Measurements from ENCODE around the gene CFAP206. TPM values are rescaled to one million over a fixed set of nuclear protein-coding genes. Genes with fewer than 3 reads are reported as not detected.

CFAP206 gene
- total RNA-seq, 1 experiment from 2014 or later: 0.54 TPM

- RAD21 ChIA-PET (ENCODE audit: low non-redundant PET in 1 of 2, low total read pairs in 2 of 2, uncharacterized antibody in 2 of 2, unreplicated experiment in 2 of 2): interaction anchor here in 1 of 2 experiments (0.6 kb wide), 1 partner anchor 95 kb away, joined by 4 read pairs; no protein-coding TSS in a partner anchor
- Histone ChIP-seq H3K27ac (ENCODE audit: low read depth, low read length) (peak overlapping the region; percentile 90), H3K36me3 (ENCODE audit: control insufficient read depth in 1 of 2, insufficient read depth in 2 of 2, low read length in 2 of 2) (no peaks in the 10 kb centered on the region), H4K20me1 (ENCODE audit: insufficient read depth) (no peaks in the 10 kb centered on the region), H3K9me2 (ENCODE audit: insufficient read depth) (no peaks in the 10 kb centered on the region), H3K4me3 (replicated peaks in 1 of 2; ENCODE audit: low read depth in 1 of 2, low read length in 2 of 2) (peak overlapping the region; percentile 26 to 56), H2AFZ (ENCODE audit: low read depth, low read length, poor library complexity, severe bottlenecking) (no peak overlapping the region), H3K79me2 (ENCODE audit: insufficient read depth, low read length) (peaks cover 42% of the 10 kb centered on the region), H3K4me1 (ENCODE audit: control insufficient read depth in 1 of 2, insufficient read depth in 2 of 2, low read length in 2 of 2) (peaks cover 31 to 57% of the 10 kb centered on the region in 2 experiments), H3K9me3 (ENCODE audit: control insufficient read depth in 1 of 2, insufficient read depth in 1 of 2, low read depth in 1 of 2, low read length in 2 of 2) (no peaks in the 10 kb centered on the region), H3K27me3 (ENCODE audit: insufficient read depth, low read length) (no peaks in the 10 kb centered on the region), H3K4me2 (ENCODE audit: low read length) (peak overlapping the region; percentile 87), H3K9ac (ENCODE audit: low read length) (peak overlapping the region; percentile 72)
- CTCF ChIA-PET: no interaction called here
- peak; percentile 85 for DNase-seq (ENCODE audit: low read depth, low spot score)
- ATAC-seq: peak; percentile 59
- TF ChIP-seq CBX3 (IDR thresholded peaks at IDR 0.05; ENCODE audit: low read depth) (peak; percentile 91), ELF1 (IDR thresholded peaks at IDR 0.05; ENCODE audit: borderline replicate concordance, low read depth) (no peak; the same call in 1 of the 2 replicates), EGR1 (IDR thresholded peaks at IDR 0.05; ENCODE audit: low read depth) (no peak), CEBPB (IDR thresholded peaks at IDR 0.05; ENCODE audit: low read depth) (no peak; the same call in 1 of the 2 replicates), POLR2A (IDR thresholded peaks at IDR 0.05; ENCODE audit: borderline replicate concordance, extremely low read depth, insufficient read depth, insufficient read length) (no peak), EZH2phosphoT487 (IDR thresholded peaks at IDR 0.05; ENCODE audit: borderline replicate concordance) (no peak), ZNF274 (IDR thresholded peaks at IDR 0.05; ENCODE audit: low read depth, low read length) (no peak), ZFX (IDR thresholded peaks at IDR 0.05) (no peak), SRF (IDR thresholded peaks at IDR 0.05; ENCODE audit: low read depth) (peak; percentile 12; the same call in 1 of the 2 replicates), EZH2 (IDR thresholded peaks at IDR 0.05) (no peak), POLR2AphosphoS5 (IDR thresholded peaks at IDR 0.05; ENCODE audit: low read depth, low read length) (peak; percentile 43; the same call in 1 of the 2 replicates), JUND (IDR thresholded peaks at IDR 0.05) (peak; percentile 92), YY1 (IDR thresholded peaks at IDR 0.05; ENCODE audit: extremely low read depth, insufficient replicate concordance, low read depth, low read length) (no peak), FOSL1 (IDR thresholded peaks at IDR 0.05; ENCODE audit: low read depth) (peak; percentile 95), TCF7L2 (IDR thresholded peaks at IDR 0.05; ENCODE audit: borderline replicate concordance, extremely low read depth, insufficient read depth, insufficient read length) (no peak), SIN3A (IDR thresholded peaks at IDR 0.05; ENCODE audit: low read depth) (peak; percentile 25; the same call in 1 of the 2 replicates), SP1 (IDR thresholded peaks at IDR 0.05; ENCODE audit: low read depth) (peak; percentile 86)
- TF ChIP-seq, protein P1, sequence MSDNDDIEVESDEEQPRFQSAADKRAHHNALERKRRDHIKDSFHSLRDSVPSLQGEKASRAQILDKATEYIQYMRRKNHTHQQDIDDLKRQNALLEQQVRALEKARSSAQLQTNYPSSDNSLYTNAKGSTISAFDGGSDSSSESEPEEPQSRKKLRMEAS (IDR thresholded peaks at IDR 0.05): peak; percentile 68
- TF ChIP-seq, protein P2, sequence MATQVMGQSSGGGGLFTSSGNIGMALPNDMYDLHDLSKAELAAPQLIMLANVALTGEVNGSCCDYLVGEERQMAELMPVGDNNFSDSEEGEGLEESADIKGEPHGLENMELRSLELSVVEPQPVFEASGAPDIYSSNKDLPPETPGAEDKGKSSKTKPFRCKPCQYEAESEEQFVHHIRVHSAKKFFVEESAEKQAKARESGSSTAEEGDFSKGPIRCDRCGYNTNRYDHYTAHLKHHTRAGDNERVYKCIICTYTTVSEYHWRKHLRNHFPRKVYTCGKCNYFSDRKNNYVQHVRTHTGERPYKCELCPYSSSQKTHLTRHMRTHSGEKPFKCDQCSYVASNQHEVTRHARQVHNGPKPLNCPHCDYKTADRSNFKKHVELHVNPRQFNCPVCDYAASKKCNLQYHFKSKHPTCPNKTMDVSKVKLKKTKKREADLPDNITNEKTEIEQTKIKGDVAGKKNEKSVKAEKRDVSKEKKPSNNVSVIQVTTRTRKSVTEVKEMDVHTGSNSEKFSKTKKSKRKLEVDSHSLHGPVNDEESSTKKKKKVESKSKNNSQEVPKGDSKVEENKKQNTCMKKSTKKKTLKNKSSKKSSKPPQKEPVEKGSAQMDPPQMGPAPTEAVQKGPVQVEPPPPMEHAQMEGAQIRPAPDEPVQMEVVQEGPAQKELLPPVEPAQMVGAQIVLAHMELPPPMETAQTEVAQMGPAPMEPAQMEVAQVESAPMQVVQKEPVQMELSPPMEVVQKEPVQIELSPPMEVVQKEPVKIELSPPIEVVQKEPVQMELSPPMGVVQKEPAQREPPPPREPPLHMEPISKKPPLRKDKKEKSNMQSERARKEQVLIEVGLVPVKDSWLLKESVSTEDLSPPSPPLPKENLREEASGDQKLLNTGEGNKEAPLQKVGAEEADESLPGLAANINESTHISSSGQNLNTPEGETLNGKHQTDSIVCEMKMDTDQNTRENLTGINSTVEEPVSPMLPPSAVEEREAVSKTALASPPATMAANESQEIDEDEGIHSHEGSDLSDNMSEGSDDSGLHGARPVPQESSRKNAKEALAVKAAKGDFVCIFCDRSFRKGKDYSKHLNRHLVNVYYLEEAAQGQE (IDR thresholded peaks at IDR 0.05; ENCODE audit: low read depth): no peak
- TF ChIP-seq, protein P3, sequence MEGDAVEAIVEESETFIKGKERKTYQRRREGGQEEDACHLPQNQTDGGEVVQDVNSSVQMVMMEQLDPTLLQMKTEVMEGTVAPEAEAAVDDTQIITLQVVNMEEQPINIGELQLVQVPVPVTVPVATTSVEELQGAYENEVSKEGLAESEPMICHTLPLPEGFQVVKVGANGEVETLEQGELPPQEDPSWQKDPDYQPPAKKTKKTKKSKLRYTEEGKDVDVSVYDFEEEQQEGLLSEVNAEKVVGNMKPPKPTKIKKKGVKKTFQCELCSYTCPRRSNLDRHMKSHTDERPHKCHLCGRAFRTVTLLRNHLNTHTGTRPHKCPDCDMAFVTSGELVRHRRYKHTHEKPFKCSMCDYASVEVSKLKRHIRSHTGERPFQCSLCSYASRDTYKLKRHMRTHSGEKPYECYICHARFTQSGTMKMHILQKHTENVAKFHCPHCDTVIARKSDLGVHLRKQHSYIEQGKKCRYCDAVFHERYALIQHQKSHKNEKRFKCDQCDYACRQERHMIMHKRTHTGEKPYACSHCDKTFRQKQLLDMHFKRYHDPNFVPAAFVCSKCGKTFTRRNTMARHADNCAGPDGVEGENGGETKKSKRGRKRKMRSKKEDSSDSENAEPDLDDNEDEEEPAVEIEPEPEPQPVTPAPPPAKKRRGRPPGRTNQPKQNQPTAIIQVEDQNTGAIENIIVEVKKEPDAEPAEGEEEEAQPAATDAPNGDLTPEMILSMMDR (IDR thresholded peaks at IDR 0.05 in 2 of 3, conservative IDR thresholded peaks at IDR 0.05 in 1 of 3; ENCODE audit: borderline replicate concordance in 1 of 3, insufficient read depth in 1 of 3, low read depth in 2 of 3, low read length in 2 of 3): no peak
- TF ChIP-seq, protein P4, sequence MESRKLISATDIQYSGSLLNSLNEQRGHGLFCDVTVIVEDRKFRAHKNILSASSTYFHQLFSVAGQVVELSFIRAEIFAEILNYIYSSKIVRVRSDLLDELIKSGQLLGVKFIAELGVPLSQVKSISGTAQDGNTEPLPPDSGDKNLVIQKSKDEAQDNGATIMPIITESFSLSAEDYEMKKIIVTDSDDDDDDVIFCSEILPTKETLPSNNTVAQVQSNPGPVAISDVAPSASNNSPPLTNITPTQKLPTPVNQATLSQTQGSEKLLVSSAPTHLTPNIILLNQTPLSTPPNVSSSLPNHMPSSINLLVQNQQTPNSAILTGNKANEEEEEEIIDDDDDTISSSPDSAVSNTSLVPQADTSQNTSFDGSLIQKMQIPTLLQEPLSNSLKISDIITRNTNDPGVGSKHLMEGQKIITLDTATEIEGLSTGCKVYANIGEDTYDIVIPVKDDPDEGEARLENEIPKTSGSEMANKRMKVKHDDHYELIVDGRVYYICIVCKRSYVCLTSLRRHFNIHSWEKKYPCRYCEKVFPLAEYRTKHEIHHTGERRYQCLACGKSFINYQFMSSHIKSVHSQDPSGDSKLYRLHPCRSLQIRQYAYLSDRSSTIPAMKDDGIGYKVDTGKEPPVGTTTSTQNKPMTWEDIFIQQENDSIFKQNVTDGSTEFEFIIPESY (IDR thresholded peaks at IDR 0.05; ENCODE audit: extremely low read depth, insufficient replicate concordance, low read length): peak; percentile 34
- intact Hi-C loops (cut with micrococcal nuclease): loop anchor here (1.0 kb wide), 1 partner anchor 12 kb away; the partner anchor contains the start of gene SLC35A1
- BruUV-seq (replicated peaks): no TSS peak
- POLR2A ChIA-PET: no interaction called here
These were observed 76.7 kb downstream of the CFAP206 start for GRCh38 chr6:87484491-87484890.

All from HCT116 (cell line).